NCI-H1092 treated with DMSO at 0.1 percent for 48 hours (cell line): Measurements from ENCODE around the gene EXOSC10.
A peak's percentile ranks its signal among the peaks of the same experiment; 100 is the strongest.

Experiments
- DNase-seq: peaks from one replicate; lab custom pipeline; 2025; lab: John Stamatoyannopoulos, UW

EXOSC10 gene

DNA sequence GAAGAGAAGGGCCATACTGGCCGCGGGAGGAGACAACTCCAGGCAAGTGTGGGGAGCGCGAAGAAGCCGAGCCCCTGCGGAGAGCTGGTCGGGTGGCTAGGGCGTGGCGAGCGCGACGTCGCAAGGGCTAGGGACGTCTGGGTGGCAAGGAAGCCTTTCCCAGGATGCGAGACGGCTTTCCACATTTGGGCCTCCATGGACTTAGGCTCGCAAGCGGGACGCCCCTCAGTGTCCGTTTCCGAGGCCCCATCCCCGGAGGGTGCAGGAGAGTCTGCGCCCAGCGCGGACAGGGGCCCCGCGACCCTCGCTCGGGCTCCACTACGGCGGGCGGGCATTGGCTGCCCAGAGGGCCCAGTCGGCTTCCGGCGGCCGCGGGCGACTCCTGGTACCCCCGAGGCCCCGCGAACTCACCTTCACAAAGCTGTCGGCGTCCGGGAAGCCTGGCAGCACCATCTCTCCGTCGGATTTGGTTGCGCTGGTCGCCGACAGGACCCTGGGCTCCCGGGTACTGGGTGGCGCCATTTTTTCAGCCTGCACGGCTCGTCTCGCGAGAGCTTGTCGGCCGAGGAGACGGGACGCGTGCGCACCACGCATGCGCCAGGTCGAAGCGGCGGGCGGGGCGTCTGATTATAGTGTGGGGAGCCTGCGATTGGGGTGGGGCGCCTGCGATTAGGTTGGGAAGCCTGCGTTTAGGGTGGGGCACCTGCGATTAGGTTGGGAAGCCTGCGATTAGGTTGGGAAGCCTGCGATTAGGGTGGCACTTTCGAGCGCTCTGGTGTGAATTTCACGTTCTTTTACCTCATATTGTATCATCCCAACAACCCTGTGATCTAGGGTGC is at the start of gene EXOSC10:
EXOSC10 (minus strand) TSS at position 560 of the 839 bp plus-strand sequence; CDS start at position 522, 38 bp downstream.
- peak; percentile 89 for DNase-seq

DNA sequence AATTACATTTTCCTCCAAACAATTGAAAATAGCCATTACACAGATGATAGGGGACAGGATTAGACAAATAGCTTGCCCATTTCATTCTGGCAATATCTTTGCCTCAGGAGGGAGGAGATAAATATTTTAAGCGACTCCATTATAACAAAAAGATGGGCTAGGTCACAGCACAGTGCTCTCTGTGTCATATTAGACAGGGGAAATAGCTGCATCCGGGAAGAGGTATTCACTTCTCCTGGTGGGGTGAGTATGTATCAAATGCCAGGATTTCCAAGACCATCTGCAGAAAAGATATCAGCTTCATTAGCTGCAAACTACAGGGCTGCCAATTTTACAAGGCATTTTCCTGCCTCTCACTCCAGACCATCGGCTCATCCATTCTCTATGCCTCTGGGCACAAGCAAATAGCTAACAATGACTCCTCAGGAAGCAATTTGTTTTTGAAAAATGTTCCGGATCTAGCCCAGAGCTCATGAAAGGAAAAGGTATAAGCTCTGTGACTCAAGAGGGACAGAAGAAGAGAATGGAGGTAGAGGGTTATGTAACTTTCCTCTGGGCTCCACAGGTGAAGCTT is 47.6 kb upstream of the EXOSC10 start:
- peak; percentile 19 for DNase-seq

DNA sequence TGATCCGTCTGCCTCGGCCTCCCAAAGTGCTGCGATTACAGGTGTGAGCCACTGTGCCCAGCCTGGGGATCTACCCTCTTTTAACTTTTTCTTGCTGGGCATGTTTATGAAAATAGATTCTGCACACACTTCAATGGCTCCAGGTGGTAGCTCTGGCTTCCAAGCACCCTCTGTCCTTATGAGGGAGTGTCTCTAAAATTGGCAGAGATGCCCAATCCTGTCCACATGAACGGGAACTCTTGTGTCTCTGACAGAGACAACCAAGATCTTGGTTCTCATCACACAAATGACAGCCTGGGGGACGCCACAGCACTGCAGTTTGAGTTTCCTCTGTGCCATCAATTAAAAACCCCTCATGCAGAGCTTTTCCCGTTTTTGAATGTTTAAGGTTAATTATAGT is 46.1 kb upstream of the EXOSC10 start:
- DNase-seq: no peak

DNA sequence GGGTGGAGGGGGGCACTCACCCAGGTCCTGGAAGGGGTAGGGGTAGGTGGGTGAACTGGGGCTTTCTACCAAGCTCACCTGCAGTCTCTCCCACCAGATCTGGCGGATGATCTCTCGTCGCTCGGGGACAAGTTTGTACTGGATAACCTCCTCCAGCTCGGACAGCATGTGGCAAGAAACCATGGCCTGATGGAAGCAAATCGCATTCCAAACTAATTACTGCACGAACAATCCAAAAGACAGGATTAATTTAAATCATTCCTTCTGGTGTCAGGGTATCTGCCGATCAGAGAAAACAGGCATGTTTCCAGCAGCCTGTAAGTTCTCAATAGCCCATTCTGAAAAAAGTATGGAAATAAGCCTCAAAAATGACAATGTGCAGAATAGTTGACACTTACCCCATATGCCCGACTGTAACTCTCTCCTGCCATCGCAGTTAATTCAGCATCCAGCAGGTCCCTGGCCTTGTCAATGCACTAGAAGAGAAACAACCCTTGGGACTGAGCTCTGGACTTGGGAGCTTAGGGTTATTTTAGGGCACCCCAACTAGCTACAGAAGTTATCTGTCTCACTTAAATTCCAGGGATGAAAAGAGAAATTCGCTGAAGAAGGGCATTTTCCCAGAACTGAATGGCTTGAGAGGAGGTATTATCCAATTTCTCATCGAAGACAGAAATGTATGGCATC is 45.0 kb upstream of the EXOSC10 start:
- DNase-seq: no peak

DNA sequence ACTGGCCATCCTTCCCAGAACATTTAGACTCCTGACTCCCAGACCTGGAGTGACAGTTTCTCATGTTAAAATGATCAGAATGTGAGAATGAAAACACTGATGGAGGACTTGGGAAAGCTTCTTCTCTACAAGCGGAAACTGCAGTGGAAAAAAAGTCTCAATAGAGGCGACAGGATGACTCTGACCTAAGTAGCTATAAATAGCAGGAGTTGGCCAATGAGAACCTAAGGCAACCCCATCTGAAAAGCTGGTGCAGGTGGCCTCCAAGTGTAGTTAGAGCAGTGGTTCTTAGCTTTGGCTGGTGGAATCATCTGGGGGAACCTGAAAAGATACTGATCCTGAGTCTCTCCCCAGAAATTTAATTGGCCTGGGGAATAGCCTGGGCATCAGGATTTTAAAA is 44.2 kb upstream of the EXOSC10 start:
- DNase-seq: no peak

GRCh38 chr1:11143401-11143800 is 43.7 kb upstream of the EXOSC10 start:
- no peak for DNase-seq

GRCh38 chr1:11142618-11143391 is 43.1 kb upstream of the EXOSC10 start:
- no peak for DNase-seq

GRCh38 chr1:11138952-11139351 is 39.3 kb upstream of the EXOSC10 start:
- no peak for DNase-seq

DNA sequence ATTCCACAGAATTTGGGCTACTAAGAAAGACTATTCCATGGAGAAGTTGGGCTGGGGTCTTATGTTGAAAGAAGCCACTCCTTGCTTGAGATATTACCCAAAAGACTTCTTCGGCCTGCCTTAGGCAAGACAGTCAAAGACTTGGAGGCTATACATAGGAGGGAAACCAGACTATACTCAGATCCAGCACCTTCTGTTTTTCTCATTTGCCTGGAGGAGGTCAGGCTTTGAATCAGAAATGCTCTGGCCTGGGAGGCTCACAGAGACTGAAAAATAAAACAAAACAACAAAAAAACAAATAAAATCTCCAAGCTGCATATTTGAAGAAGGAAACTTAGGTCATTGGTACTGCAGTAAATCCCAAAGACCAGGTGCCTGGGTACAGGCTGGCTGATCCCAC is 38.4 kb upstream of the EXOSC10 start:
- no peak for DNase-seq

GRCh38 chr1:11134898-11135266 is 35.2 kb upstream of the EXOSC10 start:
- DNase-seq: no peak

- DNase-seq: peak; percentile 58
Measured at GRCh38 chr1:11134251-11134897, 34.7 kb upstream of the EXOSC10 start.

GRCh38 chr1:11132563-11133293 is 33.1 kb upstream of the EXOSC10 start:
- DNase-seq: peak; percentile 9

GRCh38 chr1:11131816-11132215 is 32.1 kb upstream of the EXOSC10 start:
- no peak for DNase-seq

DNA sequence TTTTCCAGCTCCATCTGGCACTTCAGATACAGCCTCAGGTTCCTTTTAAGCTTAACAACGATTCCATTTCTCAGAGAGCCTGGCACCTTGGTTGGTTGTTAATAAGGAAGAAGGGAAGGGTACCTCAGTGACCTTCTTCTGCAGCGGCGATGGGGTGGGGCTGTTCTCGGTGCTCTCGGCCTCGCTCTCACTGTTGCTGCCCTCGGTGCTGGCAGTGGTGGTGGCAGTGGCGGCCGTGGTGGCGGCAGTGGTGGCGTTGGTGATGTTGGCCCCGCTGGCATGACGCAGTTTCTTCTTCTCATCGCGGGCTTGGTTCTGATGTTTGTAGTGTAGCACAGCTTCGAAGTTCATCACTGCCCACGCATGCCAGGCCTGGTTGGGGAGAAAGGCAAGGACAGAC is 30.7 kb upstream of the EXOSC10 start:
- no peak for DNase-seq

- DNase-seq: peak; percentile 32
Measured at GRCh38 chr1:11129649-11130390, 30.2 kb upstream of the EXOSC10 start.

DNA sequence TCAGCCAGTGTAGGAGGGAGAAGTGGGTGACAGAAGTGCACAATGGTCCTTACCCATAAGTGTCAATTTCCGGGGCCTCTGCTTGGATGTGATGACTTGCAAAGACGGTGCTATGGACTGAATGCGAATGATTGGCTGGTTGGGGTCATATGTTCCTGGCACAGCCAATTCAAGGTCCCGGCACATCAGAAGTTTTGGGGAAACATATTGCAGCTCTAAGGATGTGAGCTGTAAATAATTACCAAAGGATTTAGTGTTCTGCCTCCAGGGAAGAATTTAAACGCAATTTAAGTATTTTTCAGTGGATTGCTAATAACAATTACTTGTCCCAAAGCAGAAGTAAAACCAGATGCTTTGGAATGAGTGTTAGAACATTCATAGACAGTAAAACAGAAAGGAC is 26.9 kb upstream of the EXOSC10 start:
- DNase-seq: no peak

DNA sequence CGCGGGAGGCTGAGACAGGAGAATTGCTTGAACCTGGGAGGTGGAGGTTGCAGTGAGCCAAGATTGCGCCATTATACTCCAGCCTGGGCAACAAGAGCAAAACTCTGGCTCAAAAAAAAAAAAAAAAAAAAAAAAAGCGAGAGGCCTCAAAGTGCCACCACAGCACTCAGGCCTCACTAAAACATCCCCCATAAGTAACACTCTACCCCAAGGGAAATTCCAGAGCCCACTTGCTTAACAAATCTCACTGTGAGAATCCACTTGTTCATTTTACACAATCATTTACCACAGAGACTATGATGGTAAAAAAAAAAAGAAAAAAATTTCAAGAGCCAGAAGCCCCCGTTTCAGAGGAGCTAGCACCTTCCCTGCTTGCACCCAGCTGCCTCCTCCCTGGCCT is 26.3 kb upstream of the EXOSC10 start:
- no peak for DNase-seq

- DNase-seq: no peak
Measured at GRCh38 chr1:11124965-11125364, 25.3 kb upstream of the EXOSC10 start.

DNA sequence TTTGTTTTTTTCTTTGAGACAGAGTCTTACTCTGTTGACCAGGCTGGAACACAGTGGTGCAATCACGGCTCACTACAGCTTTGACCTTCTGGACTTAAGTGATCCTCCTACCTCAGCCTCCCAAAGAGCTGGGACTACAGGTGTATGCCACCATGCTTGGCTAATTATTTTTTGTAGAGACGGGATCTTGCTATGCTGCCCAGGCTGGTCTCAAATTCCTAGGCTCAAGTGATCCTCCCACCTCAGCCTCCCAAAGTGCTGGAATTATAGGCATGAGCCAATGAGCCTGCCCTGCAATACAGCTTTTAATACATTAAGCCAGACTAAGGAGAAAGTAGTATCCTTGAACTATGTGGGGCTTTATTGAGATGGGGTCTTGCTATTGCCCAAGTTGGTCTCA is 16.6 kb upstream of the EXOSC10 start:
- no peak for DNase-seq

DNA sequence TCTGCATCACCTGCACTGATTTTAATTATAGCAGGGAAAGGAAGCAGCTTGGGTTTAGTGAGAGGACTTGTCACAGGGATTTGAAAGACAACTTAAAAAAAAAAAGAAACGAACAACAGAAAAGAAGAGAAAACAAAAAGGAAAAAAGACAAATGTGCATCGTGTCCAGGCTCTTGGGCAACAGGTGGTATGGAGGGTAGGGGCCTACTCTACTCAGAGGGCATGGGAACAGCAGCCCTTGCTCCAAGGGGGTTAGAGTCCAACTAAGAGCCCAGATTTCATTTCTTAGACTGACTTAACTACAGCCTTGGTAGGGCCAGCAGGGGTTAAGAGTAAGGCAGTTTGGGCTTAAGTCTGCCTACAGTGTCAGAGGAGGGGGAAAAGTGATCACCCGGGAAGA is 15.3 kb upstream of the EXOSC10 start:
- no peak for DNase-seq
